Measurements from ENCODE around the gene PROX1.

The PROX1 gene

DNA sequence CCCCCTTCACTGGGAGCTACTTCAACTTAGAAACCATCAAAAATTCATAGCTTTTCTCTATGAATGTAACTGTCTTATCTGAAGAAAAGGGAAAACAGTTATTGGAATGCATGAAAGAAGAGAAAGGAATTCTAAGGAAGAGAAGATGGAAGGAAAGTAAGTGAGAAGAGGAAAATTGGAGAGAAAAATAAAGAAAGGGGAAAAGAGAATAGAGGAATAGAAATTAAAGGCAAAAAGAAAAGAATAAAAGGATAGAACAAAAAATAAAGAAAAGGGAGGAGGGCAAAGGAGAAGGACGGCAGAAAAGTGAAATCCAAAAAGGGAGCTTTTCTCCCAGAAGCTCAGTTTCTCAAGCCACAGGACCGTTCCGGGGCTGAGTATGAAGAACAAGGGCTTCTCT is 9.9 kb upstream of the PROX1 start:
- DNase-seq (ENCODE audit: low read depth) = no peak
- no peak overlapping the region for H3K4me3 ChIP-seq (ENCODE audit: low read length)
- TF ChIP-seq, protein P1, sequence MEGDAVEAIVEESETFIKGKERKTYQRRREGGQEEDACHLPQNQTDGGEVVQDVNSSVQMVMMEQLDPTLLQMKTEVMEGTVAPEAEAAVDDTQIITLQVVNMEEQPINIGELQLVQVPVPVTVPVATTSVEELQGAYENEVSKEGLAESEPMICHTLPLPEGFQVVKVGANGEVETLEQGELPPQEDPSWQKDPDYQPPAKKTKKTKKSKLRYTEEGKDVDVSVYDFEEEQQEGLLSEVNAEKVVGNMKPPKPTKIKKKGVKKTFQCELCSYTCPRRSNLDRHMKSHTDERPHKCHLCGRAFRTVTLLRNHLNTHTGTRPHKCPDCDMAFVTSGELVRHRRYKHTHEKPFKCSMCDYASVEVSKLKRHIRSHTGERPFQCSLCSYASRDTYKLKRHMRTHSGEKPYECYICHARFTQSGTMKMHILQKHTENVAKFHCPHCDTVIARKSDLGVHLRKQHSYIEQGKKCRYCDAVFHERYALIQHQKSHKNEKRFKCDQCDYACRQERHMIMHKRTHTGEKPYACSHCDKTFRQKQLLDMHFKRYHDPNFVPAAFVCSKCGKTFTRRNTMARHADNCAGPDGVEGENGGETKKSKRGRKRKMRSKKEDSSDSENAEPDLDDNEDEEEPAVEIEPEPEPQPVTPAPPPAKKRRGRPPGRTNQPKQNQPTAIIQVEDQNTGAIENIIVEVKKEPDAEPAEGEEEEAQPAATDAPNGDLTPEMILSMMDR (conservative IDR thresholded peaks at IDR 0.05; ENCODE audit: low read length) = no peak

DNA sequence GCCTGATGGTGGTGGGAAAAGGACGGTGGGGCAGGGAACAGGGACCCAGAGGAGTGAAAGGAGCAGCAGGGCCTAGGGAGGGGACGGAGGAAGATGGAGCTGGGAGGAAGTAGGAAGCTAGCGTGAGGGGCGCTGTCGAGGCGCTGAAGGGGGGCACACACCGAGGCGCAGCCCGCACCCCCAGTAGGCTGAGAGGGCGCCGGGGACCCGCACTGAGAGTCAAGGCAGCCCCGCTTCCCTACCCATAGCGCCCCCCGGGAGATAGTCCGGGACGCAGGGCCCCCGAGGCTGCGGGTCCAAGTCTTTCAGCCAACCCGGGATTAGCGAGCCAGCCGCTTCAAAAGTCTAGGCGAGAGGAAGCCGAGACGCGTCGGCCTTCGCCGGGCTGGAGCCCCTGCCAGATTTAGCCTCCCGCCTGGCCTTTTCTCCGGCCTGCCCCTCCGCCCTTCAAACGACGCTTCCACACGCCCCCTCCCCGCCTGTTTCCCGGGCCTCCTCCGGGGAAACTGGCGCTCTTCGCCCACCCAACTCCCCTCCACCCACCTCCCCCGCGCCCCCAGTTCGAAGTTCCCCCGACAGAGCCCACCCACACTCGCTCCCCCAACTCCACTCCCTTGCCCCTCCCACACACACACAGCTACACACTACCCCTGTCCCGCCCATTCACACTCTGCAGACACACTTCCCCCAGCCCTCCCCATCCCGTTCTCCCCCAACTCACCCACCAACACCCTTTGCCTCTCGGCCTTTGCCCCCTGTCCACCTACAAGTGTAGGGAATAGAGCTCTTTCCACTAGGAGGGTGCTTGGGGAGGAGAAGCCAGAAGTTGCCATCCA is 7.8 kb upstream of the PROX1 start:
- no peak for DNase-seq (ENCODE audit: low read depth)
- no peak overlapping the region for H3K4me3 ChIP-seq (ENCODE audit: low read length)
- TF ChIP-seq, protein P1 (conservative IDR thresholded peaks at IDR 0.05; ENCODE audit: low read length) = no peak

DNA sequence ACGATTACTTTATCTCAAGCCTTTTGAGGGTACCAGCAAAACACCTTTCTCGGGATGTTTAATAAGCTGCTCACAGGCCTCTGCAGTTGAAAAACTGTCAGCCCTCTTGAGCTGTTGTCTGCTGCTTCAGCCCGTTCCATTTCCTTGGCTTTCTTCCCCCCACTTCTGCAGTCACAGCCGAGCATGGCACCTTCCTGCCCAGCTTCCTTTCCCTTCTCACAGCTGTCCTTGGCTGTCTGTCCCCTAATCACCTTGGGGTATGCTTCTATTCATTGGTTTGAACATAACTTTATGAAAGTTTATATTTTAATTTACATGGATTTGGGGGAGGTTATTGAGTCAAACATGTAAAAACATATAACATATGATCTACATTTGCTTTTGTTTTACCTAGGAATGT is 6.9 kb upstream of the PROX1 start:
- TF ChIP-seq, protein P1 (conservative IDR thresholded peaks at IDR 0.05; ENCODE audit: low read length) = no peak
- no peak overlapping the region for H3K4me3 ChIP-seq (ENCODE audit: low read length)
- DNase-seq (ENCODE audit: low read depth) = no peak

DNA sequence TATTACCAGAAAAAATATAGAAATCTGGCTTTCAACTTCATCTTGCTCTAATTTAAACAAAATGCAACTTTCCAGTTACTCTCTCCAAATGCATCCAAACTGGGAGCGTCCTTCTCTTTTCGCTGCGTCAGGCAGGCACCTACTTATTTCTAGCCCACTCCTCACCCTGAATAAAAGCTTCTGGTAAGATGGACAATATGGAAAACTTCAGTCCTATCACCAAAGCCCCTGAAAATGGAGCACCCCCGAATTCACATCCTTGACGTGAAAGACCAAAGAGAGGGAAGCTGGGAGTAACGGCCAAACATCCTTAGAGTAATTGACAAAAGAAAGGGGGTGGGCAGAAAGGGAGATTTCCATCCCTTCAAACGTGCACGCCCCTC is 5.5 kb upstream of the PROX1 start:
- TF ChIP-seq, protein P1 (conservative IDR thresholded peaks at IDR 0.05; ENCODE audit: low read length) = no peak
- no peak for DNase-seq (ENCODE audit: low read depth)
- H3K4me3 ChIP-seq (ENCODE audit: low read length) = no peak overlapping the region

DNA sequence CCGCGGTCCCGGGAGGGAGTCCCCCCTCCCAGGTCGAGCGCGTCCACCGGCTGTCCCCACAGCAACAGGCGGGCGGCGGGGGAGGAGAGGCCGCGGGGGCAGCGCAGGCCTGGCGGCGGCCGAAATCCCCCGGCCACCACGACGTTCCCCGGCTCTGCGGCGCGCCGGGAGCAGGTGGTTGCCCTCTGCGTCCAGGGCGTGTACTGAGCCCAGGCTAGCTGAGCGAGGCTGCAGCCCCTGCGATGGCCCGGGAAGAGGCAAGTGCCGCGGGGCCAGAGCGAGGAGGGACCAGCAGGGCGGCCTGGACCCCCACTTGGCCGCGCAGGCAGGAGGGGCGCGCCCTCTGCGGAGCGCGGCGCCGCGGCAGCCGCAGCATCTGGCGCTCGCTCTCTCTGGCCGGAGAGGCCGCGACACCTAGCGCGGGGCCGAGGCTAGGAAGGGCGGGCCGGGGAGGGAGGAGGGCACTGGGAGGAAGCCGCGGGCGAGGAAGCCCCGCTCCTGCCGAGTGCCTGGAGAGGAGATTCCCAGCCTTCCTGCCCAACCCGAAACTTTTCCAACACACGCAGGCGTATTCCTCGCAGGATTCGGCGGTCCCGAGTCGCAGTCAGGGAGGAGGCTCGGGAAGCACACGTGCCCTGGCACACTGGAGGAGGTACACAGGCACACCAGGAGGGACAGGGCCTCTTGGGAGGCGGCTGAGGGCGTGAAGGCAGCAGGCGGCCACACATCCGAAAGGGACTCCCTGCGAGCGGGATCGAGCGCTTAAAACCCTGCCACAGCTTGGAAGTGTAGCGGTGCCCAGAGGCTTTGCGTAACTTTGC is 4.9 kb upstream of the PROX1 start:
- DNase-seq (ENCODE audit: low read depth) = no peak
- H3K4me3 ChIP-seq (ENCODE audit: low read length) = peak overlapping the region; percentile 10; the same call in 1 of the 2 replicates
- TF ChIP-seq, protein P1 (conservative IDR thresholded peaks at IDR 0.05; ENCODE audit: low read length) = no peak

DNA sequence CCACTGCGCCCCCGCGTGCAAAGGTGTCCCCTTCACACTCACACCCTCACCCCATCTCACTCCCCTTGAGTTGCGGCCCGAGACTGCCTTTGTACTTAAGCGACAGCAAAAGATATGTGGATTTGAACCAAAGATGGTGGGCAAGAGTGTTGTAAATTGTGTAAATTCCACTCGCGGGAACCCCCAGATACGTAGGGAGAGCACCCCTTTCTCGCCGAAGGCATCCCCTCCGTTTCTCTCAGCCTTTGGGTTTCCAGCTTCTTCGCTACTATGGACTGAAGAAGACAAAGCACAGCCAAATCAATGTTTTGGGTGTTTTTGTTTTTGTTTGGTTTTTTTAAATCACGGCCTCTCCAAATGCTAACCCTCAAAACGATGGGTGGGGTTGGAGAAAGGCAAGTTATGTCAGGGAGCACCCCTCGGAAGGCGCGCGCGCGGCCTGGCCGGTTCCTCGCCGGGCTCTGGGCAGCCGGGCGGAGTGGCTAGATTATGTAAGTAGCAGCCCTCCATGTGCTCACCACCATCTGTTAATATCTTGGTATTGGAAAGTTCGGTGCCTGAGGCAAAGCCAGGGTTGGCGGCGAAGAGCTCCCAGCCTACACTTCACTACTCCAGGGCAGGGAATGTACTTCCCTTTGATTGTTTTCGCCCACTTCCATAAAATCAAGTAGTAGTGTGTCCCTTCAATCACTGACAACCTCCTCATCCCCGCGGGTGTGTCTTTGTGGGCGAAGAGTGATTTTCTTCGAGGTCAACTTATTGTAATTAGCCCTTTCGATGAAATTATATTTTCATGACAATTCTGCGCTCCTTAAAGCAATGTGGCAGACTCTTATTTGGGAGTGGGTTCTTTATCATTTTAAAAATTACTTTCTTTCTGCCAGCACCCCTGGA is 4.0 kb upstream of the PROX1 start:
- TF ChIP-seq, protein P1 (conservative IDR thresholded peaks at IDR 0.05; ENCODE audit: low read length) = no peak
- DNase-seq (ENCODE audit: low read depth) = no peak
- no peak overlapping the region for H3K4me3 ChIP-seq (ENCODE audit: low read length)
